Activated CD4-positive, alpha-beta T cell treated with anti-CD3 and anti-CD28 coated beads for 48 hours (primary cell): ENCODE results near the gene HDAC4.
A peak's percentile ranks its signal among the peaks of the same experiment; 100 is the strongest.

Source experiments
- DNase-seq: peaks from one replicate; pipeline ENCODE4 v3.0.0-alpha.2; 2020

The HDAC4 gene

DNA sequence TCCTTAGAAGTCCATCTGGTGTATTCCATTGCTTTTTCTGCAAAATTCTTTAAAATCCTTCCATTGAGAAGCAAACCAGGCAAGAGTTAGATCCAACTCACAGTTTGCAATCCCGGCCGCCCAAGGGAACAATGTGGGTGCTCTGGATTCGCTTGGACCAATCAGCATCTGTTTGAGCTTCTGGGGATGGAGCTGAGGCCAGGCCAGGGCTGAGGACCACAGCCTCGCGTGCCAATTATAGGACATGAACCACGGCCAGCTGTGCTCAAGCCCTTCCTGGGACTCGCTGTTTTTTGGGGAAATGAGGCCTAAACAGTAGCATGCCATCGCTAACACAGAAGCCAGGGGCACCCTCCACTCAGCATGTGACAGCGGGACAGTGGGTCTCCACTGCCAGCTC is 270.8 kb downstream of the HDAC4 start:
- no peak for DNase-seq

DNA sequence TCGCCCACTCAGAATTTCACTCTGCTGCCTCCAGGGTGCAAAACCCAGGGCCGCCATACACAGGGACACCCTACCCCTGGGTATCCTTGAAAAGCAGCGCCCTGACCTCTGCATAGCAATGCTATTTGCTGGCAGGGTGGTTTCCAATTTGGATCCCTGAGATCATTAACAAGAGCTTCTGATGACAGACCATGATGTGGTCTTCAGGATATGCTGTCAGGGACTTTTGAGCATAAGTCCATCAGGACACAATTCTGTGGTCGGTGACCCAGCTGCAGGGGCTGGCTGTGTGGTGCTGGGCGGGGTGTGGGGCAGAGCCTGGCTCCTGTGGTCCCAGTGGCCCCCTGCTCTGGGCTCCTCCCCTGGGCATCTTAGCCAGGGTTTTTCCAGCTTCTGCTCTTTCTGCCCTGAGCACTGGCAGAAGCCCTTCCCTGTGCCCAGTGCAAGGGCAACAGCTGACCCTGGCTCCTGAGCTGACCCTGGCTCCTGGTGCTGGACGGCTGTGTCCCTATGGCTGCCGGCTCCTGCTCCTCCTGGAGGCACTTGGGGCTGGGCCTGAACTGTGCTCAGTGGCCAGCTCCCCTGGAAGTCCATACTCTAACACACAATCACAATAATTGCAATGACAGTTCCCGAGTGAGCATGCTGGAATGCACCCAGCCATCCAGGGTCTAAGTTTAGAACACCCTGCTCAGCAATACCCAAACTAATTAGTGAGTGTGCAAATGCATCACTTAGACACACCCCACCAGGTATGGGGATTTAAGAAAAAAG is 271.5 kb downstream of the HDAC4 start:
- DNase-seq = no peak

DNA sequence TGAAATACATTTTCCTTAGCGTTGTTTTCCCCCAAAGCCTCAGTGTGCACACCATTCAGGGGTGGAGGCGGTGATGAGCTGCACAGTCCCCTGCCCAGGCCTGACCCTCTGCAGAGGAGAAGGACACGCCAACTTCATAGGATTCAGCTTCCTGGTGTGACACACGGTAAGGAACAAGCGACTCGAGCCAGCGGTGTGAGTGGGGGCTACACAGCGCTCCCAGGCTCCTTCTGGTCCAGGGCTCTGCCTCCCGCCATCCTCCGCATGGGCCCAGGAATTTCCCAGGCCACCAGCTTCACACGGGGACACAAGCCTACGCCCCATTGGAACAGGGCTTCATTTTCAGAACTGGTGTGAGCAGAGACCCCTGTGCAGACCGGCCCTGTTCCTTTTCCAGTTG is 272.1 kb downstream of the HDAC4 start:
- DNase-seq = no peak

DNA sequence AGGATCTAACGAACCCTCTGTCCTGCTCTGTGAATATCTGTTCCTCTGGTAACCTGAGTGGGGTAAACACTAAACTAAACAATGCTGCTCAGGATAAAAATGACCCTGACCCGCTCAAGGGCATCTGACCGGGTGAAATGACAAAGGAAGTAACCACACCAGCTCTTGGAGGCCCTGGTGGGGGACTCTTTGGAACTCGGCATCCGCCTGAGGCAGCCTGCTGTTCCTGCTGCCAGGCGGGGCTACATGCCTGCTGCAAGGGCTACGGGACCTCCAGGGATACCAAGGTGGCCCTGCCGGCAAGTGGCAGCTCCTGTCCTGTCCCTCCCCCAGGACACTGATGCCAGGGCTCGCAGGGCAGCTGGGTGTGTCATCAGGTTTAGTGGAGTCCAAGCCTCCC is 273.3 kb downstream of the HDAC4 start:
- DNase-seq = no peak

DNA sequence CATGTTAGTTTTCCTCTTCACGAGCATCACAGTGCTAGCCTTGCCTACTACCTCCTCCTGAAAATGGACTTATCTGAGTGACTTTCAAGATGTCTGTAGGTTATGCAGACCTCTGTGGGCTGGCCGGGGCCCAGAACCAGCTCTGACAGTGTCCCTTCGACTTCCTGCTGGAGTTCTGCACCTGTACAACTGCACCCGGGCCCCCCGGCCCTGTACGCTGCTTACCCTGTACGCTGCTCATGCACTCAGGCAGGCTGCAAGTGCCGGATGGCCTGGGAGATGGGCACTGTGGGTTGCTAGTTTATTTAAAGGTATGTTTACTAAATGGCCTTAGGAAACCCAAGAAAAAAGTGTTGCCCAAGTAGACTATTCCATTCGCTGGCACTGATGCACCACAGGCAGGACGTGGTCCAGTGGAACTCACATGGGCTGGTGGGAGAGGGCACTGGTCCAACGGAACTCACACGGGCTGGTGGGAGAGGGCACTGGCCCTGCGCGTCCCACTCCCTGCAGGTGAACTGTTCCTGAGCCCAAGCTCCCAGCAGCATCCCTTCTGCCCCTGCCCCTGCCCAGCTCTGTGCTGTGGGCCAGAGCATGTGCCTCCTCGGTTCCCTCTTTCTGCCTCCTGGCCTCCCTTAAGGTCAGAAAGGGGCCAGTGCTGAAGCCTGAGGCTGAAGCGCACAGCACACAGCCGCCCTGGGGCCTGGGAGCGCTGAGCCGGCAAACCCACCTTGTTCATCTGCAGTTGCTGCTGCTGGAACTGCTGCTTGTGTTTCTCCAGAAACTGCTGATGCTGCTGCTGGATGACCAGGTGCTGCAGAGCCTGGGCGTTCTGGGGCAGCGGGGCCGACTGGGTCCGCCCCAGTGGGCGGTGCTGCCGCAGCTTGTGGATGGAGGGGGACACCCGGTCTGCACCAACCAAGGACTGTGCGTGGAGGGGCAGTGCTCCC is 274.8 kb downstream of the HDAC4 start:
- DNase-seq = no peak

DNA sequence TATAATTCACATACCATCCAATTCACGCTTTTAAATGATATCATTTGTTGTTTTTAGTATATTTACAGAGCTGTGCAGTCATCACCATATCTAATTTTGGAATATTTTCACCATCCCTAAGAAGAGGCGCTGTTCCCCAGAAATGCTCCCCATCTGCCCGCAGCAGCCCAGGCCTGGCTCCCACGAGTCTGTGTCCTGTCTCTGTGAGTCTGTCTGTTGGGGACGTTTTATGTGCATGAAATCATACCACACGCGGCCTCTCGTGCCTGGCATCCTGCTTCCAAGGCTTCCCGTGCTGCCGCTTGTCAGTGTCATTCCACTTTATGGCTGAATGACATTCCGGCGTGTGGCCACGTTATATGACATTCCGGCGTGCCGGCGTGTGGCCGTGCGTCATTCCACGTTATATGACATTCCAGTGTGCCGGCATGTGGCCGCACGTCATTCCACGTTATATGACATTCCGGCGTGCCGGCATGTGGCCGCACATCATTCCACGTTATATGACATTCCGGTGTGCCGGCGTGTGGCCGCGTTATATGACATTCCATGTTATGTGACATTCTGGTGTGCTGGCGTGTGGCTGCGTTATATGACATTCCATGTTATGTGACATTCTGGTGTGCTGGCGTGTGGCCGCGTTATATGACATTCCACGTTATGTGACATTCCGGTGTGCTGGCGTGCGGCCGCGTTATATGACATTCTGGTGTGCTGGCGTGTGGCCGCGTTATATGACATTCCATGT is 276.5 kb downstream of the HDAC4 start:
- DNase-seq = no peak

DNA sequence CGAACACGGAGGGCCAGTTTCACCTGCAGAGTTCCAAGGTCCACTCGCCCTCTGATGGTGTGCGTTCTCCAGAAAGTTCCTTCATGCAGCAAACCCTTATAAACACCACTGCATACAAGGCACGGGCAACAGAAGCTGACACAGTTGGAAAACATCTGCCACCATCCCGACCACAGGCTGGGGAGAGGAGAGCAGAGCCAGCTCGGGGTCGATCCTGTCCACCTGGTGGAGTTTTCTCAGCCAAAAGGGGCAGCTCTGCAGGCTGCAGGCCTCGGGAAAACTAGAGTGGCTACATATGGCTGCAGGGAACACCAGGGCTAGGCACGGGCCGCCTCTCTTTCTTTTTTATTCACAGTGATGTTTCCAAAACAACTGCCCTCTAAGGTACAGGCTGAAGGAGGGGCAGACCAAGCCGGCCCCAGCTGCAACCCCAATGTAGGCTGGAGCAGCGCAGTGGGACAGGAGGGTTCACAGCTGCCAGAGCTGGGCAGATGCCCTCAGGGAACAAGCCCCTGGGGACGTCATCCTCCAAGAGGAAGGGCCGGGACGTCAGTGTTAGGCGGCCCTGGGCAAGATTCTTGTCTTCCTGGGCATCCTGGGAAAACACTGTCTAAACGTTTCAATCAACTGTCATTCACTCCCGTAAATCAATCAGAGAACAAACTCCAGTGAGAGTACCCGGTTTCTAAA is 278.3 kb downstream of the HDAC4 start:
- no peak for DNase-seq

DNA sequence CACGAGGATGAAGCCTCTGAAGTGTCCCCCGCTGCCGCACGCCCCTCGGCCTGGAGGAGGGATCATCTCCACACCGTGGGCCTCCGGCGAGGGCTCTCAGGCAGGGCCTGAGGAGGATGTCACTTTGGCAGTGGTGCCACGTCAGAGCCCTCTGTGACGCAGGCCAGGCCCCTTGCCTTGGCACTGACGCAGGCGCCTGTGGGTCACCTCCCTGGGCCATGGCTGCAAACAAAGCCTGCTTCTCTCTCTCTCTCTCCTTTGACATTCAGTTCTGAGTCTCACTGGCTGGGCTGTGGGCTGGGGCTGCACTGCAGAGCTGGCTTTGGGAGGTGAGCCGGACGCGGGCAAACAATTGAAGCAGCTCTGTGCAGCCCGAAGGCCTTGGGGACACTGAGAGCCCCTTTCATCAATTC is 279.2 kb downstream of the HDAC4 start:
- DNase-seq = no peak

DNA sequence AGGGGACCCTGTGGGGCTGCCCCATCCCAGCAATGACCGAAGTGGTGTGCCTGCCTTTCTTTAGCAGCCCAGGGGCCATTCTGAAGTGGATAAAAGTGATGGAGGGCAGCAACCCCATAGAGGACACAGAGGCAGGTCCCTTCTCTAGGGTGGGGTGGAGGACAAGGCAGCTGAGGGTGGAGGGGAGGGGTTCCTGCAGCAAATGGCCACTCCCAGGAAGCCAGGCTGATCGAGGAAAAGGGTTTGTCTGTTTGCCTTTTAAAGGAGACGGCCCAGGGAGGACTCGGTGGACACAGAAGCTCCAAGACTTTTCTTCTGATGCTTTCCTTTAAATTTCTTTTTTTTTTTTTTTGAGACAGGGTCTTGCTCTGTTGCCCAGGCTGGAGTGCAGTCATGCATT is 280.2 kb downstream of the HDAC4 start:
- no peak for DNase-seq

DNA sequence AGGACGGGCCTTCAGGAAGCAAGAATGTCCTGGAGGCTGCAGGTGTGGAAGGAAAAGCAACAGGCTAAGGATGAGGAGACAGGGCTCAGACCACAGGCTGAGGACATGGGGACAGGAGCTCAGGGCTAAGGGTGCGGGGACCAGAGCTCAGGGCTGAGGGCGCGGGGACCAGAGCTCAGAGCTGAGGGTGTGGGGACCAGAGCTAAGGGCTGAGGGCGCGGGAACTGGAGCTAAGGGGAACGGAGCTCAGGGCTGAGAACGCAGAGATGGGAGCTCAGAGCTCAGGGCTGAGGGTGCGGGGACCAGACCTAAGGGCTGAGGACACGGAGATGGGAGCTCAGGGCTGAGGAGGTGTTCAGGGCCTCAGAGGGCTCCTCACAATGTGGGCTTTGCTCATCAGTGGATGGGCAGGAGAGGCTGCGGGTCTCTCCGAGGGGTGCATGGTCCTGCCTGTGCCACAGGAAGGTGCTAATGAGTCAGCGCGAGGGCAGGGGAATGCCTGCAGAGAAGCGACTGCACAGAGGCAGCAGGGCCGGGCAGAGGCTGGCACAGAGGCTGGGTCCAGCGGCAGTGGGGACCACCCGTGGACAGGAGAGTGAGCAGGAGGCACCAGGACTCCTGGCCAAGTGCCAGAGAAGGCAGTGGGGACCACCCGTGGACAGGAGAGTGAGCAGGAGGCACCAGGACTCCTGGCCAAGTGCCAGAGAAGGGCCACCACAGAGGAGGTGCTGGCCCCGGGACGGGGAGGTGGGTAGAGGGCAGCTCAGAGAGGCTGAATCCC is 281.3 kb downstream of the HDAC4 start:
- DNase-seq = no peak

DNA sequence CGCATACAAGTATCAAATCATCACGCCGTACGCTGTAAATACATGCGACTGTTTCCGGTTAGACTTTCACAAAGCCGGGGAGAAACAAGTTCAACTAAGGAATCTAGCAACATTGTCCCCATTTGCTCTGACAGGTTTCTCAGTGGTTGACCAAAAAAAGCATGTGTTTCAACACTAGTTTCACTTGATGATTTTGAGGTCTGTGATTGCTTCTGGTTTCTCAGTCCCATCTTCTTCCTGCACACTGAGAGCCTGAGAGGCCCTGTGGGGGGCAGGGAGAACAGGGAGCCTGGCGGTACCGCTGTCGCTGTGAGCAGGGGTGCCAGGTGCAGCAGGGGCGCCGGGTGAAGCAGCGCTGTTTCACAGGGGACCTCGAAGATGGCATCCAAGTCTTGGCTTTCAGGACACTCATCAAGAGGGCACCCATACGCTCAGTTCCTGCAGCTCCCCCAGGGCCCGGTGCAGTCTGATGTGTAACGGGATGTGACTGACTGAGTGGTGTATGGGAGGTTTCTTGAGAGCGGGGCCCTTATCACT is 282.1 kb downstream of the HDAC4 start:
- DNase-seq = peak; percentile 26

DNA sequence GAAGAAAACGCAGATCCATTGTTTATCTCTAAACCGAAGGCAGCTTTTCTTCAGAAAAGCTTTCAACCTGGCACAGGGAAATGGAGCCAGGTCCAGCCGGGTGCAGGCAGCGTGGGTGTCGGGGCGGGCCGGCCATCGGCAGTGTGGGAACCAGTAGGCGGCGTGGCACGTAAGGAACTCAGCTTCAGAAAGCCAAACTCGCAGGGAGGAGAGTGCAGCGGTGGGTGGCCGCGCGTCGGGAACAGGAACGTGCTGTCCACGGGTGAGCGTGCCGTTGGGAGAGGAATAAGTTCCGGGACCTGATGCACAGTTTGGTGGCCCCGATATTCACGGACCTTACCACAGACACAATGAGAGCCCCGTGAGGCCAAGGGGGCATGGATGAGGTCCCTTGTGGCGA is 282.6 kb downstream of the HDAC4 start:
- DNase-seq = no peak

DNA sequence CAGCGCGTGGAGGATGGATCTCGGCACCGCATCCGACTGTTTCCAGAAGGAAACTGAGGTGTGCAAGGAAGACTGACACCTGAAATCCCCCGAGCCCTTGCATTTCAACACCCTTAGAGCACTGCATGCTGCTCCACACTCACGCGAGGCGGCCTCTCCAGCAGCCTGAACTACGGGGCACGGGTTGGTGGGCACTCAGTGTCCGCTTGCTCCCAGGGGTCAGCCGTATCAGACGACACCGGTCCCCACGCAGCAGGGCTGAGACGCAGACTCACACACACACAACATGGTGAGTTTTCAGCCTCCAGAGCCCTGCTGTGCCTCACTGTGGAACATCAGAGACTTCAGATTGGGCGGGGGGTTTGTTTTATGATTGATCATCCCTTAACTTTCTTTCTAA is 283.0 kb downstream of the HDAC4 start:
- no peak for DNase-seq

DNA sequence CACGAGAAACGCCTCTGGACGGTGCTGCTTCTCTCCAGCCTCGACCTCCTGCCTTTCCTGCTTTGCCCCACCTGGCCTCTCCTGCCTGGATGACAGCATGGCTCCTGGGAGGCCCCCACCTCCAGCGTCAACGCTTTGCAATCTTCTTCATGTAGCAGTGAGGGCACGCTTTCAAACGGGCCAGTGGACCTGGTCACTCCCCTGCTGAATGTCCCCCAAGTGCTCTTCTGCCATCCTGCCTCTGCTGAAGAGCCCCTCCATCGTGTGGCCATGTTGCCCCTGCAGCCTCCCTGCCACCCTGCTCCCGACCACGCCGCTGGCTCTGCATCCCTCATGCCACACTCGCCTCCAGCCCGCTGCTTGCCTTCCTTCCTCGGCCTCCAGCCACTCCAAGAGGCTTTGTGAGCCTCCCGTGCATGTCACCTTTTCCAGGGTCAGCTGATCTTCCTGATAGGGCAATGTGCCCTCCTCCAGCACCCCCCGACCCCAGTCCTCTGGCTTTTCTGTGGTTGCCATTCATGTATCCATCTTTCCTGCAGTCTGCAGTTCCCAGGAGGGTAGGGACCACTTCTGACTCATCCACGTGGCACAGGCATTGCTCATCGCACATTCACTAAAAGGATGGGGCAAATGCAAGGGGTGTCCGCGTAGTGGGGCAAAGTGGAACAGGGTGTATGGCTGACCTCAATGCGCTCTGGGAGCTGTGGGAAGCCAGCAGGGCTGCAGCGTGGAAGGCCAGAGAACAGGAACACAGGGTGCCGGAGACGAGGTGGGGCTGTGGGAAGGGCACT is 284.2 kb downstream of the HDAC4 start:
- no peak for DNase-seq

DNA sequence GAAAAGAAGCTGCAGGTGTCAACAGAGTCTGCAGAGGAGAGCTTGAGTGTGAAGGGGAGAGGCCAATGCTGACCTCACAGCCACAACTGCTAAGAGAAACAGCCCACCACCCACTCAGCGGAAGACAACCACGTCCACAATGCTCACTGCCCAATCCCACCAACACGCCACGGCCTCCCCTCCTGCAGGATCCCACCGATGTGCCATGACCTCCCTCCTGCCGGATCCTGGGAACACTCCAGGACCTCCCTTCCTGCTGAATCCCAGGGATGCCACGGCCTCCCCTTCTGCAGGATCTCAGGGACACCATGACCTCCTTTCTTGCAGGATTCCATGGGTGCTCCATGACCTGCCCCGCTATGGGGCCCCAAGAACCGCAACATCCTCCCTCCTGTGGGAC is 285.2 kb downstream of the HDAC4 start:
- no peak for DNase-seq

DNA sequence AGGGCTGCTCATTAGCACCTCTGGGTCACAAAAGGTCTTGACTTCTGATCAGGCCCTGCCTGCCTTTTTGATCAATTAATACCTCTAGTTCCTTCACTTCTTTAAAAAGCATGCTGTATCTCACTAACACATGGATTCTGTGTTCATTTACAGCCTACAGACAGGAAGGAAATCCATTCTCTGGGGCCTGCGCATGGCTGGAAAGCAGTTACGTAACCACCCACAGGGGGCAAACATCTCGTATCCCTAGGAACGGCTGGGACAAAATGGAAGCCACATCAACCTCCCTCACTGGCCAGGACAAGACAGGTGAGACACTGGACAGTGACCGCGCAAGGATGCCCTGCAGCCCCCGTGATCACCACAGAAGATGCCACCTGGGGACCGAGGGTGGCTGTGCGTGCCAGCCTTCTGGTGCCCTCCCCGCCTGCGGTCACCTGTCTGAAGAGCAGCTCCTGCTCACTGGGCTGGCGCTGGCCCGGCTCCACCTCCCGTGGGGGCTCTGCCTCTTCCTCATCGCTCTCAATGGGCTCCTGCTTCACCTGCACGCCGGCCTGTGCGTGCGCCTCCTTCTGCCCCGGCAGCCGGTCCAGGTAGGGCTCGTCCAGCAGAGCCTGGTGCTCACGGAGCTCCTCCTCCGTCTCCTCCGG is 286.1 kb downstream of the HDAC4 start:
- DNase-seq = no peak

DNA sequence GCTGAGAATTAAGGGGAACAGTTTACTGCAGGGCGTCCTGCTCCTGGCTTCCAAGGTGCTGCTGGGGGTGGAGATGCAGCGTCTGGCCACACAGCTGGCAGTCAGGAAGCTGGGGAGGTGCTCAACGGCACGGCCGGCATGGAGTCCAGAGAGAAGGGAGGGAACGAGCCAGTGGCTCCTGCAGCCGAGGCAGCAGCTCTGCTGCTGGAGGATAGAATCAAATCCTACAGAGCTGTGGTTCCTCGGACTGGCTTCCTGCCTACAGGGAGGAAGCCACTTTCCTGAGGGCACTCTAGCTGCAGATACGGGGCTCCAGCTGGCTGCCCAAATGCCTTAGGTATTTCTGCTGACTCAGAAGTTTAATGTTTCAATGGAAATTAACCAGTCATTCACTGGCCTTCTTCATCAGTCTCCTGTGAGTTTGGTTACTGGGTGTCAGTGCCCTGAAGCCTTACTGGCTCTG is 286.7 kb downstream of the HDAC4 start:
- no peak for DNase-seq

DNA sequence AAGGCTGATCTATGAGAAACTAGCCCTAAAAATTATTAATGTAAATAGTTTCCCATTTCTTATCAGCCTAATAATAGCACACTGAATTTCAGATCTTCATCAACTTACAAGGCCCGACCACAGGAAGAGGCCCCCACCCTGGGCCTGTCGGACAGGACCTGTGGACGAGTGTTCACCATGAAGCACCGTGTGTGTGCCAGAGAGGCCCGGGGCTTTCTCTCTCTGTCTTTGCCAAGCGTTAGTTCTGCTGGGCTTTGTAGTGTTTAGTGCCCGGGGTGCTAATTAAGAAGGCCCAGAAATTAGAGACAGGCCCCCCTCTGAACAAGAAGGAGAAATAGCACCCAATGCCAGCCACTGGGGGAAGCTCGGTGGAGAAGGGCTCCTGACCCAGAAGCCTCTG is 287.2 kb downstream of the HDAC4 start:
- no peak for DNase-seq

DNA sequence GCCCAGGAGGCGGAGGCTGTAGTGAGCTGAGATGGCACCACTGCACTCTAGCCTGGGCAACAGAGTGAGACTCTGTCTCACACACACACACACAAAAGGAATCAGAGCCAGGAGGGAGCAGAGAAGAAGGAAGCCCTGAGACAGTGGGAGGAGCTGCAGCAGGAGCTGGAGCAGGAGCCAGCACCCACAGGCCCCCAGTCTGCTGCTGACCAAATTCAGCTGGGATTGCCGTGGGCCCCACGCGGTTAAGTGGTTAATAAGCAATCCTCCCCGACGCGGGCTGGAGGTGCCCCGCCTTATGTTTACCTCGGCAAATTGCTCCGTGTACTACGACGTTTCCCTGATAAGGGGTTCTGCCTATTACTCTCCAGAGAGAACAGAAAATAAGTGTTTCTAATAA is 287.6 kb downstream of the HDAC4 start:
- no peak for DNase-seq

DNA sequence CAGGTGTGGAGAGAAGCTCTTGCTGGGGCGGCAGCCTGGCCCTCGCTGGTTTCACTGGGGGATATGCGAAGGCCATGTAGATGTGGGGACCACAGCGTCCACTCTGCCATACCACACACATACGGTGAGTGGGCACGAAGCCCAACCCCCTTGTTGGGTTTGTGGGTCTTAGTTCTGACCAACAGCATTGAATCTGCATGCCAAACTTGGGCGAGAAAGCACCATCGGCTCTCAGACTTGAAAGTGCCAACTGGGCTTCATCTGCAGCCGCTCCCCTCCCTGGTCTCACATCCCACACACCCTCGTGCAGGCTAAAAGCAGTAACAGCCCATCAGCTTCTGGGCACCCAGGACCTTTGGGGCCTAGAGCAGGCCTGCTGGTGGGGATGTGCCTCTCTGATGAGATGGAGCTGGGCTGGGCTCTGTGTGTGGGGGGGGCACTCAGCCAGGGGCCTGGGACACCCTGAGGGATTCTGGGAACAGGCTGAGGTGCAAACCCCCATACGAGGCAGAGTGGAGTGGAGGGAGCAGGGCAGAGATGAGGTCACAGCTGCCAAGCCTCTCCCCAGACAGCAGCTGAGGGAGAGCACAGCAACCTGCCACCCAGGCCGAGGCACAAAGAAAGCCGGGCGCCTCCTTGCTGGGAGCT is 288.6 kb downstream of the HDAC4 start:
- DNase-seq = no peak
